Mesangial cell (primary cell): ENCODE results near the gene PFKFB3. TPM values are rescaled to one million over a fixed set of nuclear protein-coding genes. Genes with fewer than 3 reads are reported as not detected.

Source experiments
- total RNA-seq: library from RNA; depleted of rRNA; stranded (reverse); fragments of >200 nt; gene quantifications from 2 replicates; pipeline ENCODE4 v1.2.3, GENCODE V29; 2015

Gene PFKFB3
- 18.4 and 29.2 TPM in 2 replicates for total RNA-seq

GRCh38 chr10:6202684-6203330, at the start of gene PFKFB3:
Gene PFKFB3 (plus strand): TSS chr10:6202932. CDS start chr10:6203261, 329 bp downstream.

Other genes with a start within 250 kb of the PFKFB3 start
- gene IL15RA, start 225.4 kb upstream of the PFKFB3 start, total RNA-seq, result 5.6 and 7.7 TPM in 2 replicates
- not detected in 2 replicates for gene IL2RA, start 140.6 kb upstream of the PFKFB3 start, total RNA-seq
- 18.9 and 33.1 TPM in 2 replicates for gene RBM17, start 113.9 kb upstream of the PFKFB3 start, total RNA-seq